ENCODE data around the gene DESI1. TPM values are rescaled to one million over a fixed set of nuclear protein-coding genes. Genes with fewer than 3 reads are reported as not detected.

The DESI1 gene
- total and polyA plus RNA-seq, 2 of the 13 experiments (the other 11 are each of a cell fraction or from before 2014, with no cell fraction given): 21.6 to 29.2 TPM

DNA sequence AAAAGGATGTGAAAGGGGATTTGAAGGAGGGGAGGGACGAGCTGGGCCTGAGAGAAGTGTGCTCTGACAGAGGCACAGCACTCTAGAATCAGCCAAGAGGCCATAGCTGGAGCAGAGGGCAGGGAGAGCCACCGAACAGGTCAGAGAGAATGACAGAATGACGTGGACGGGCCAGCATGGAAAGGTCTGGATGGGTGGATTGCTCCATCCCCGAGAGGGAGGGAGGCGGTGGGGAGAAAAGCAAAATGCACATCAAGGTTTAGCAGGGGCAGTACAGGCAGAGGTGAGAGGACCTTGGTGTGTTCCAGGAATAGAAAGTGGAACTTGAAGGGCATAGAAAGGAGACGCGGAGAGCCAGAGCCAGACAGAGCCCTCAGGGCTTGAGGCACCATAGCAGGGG lies 38.1 kb downstream of the DESI1 start (continued):
- TF ChIP-seq, protein P1, sequence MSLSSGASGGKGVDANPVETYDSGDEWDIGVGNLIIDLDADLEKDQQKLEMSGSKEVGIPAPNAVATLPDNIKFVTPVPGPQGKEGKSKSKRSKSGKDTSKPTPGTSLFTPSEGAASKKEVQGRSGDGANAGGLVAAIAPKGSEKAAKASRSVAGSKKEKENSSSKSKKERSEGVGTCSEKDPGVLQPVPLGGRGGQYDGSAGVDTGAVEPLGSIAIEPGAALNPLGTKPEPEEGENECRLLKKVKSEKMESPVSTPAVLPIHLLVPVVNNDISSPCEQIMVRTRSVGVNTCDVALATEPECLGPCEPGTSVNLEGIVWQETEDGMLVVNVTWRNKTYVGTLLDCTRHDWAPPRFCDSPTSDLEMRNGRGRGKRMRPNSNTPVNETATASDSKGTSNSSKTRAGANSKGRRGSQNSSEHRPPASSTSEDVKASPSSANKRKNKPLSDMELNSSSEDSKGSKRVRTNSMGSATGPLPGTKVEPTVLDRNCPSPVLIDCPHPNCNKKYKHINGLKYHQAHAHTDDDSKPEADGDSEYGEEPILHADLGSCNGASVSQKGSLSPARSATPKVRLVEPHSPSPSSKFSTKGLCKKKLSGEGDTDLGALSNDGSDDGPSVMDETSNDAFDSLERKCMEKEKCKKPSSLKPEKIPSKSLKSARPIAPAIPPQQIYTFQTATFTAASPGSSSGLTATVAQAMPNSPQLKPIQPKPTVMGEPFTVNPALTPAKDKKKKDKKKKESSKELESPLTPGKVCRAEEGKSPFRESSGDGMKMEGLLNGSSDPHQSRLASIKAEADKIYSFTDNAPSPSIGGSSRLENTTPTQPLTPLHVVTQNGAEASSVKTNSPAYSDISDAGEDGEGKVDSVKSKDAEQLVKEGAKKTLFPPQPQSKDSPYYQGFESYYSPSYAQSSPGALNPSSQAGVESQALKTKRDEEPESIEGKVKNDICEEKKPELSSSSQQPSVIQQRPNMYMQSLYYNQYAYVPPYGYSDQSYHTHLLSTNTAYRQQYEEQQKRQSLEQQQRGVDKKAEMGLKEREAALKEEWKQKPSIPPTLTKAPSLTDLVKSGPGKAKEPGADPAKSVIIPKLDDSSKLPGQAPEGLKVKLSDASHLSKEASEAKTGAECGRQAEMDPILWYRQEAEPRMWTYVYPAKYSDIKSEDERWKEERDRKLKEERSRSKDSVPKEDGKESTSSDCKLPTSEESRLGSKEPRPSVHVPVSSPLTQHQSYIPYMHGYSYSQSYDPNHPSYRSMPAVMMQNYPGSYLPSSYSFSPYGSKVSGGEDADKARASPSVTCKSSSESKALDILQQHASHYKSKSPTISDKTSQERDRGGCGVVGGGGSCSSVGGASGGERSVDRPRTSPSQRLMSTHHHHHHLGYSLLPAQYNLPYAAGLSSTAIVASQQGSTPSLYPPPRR (CRISPR knock-in tag; IDR thresholded peaks at IDR 0.05; ENCODE audit: borderline replicate concordance): no peak
- no peak for TF ChIP-seq RFX5 (IDR thresholded peaks at IDR 0.05; ENCODE audit: low read depth, low read length)
- TF ChIP-seq, protein P2, sequence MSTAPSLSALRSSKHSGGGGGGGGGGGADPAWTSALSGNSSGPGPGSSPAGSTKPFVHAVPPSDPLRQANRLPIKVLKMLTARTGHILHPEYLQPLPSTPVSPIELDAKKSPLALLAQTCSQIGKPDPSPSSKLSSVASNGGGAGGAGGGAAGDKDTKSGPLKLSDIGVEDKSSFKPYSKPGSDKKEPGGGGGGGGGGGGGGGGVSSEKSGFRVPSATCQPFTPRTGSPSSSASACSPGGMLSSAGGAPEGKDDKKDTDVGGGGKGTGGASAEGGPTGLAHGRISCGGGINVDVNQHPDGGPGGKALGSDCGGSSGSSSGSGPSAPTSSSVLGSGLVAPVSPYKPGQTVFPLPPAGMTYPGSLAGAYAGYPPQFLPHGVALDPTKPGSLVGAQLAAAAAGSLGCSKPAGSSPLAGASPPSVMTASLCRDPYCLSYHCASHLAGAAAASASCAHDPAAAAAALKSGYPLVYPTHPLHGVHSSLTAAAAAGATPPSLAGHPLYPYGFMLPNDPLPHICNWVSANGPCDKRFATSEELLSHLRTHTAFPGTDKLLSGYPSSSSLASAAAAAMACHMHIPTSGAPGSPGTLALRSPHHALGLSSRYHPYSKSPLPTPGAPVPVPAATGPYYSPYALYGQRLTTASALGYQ (CRISPR knock-in tag; IDR thresholded peaks at IDR 0.05): no peak
- no peak for TF ChIP-seq MAF1 (CRISPR knock-in tag; IDR thresholded peaks at IDR 0.05; ENCODE audit: borderline replicate concordance)
- TF ChIP-seq, protein P3, sequence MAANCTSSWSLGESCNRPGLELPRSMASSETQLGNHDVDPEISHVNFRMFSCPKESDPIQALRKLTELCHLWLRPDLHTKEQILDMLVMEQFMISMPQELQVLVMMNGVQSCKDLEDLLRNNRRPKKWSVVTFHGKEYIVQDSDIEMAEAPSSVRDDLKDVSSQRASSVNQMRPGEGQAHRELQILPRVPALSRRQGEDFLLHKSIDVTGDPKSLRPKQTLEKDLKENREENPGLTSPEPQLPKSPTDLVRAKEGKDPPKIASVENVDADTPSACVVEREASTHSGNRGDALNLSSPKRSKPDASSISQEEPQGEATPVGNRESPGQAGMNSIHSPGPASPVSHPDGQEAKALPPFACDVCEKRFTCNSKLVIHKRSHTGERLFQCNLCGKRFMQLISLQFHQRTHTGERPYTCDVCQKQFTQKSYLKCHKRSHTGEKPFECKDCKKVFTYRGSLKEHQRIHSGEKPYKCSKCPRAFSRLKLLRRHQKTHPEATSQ (CRISPR knock-in tag; IDR thresholded peaks at IDR 0.05; ENCODE audit: borderline replicate concordance): no peak
- TF ChIP-seq, protein P4, sequence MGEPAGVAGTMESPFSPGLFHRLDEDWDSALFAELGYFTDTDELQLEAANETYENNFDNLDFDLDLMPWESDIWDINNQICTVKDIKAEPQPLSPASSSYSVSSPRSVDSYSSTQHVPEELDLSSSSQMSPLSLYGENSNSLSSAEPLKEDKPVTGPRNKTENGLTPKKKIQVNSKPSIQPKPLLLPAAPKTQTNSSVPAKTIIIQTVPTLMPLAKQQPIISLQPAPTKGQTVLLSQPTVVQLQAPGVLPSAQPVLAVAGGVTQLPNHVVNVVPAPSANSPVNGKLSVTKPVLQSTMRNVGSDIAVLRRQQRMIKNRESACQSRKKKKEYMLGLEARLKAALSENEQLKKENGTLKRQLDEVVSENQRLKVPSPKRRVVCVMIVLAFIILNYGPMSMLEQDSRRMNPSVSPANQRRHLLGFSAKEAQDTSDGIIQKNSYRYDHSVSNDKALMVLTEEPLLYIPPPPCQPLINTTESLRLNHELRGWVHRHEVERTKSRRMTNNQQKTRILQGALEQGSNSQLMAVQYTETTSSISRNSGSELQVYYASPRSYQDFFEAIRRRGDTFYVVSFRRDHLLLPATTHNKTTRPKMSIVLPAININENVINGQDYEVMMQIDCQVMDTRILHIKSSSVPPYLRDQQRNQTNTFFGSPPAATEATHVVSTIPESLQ (CRISPR knock-in tag; conservative IDR thresholded peaks at IDR 0.05): no peak
- TF ChIP-seq BCL6 (CRISPR knock-in tag; IDR thresholded peaks at IDR 0.05): no peak
- TF ChIP-seq, protein P5, sequence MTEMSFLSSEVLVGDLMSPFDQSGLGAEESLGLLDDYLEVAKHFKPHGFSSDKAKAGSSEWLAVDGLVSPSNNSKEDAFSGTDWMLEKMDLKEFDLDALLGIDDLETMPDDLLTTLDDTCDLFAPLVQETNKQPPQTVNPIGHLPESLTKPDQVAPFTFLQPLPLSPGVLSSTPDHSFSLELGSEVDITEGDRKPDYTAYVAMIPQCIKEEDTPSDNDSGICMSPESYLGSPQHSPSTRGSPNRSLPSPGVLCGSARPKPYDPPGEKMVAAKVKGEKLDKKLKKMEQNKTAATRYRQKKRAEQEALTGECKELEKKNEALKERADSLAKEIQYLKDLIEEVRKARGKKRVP (CRISPR knock-in tag; IDR thresholded peaks at IDR 0.05): no peak

Data from HepG2 (cell line).